ENCODE measurements around the gene URB1.

The URB1 gene

DNA sequence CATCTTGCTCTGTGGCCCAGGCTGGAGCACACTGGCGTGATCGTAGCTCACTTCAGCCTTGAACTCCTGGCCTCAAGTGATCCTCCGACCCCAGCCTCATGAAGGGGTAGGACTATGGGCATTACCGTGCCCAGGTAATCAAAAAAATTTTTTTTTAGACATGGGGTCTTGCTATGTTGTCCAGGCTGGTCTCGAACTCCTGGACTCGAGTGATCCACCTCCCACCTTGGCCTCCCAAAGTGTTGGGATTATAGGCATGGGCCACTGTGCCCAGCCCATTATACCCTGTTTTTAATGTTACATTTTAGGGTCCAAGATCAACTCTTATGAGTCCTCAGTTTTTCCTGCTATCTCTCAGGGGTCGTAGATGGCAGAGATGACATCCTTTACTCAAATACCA, 87.8 kb downstream of the URB1 start:
- no peaks in the 10 kb centered on the region for H3K79me2 ChIP-seq (ENCODE audit: insufficient read depth, low read length)
- H3K27me3 ChIP-seq (ENCODE audit: insufficient read depth, low read length): no peaks in the 10 kb centered on the region
- peaks cover 30% of the 10 kb centered on the region; the same call in 1 of the 2 replicates for H3K36me3 ChIP-seq (ENCODE audit: insufficient read depth, low read length)
- H3K9ac ChIP-seq (ENCODE audit: low read length): no peak overlapping the region
- H3K4me2 ChIP-seq (ENCODE audit: low read length): no peak overlapping the region
- H3K27ac ChIP-seq (ENCODE audit: low read depth, low read length, poor library complexity, severe bottlenecking): no peak overlapping the region
- no peaks in the 10 kb centered on the region for H3K4me1 ChIP-seq (ENCODE audit: insufficient read depth, low read length, severe bottlenecking)
- H3K9me2 ChIP-seq (ENCODE audit: low read depth, low read length): no peaks in the 10 kb centered on the region
- H3K9me3 ChIP-seq (ENCODE audit: low read length): no peaks in the 10 kb centered on the region
- H4K20me1 ChIP-seq (ENCODE audit: insufficient read depth, low read length): no peaks in the 10 kb centered on the region
- TF ChIP-seq, protein P1, sequence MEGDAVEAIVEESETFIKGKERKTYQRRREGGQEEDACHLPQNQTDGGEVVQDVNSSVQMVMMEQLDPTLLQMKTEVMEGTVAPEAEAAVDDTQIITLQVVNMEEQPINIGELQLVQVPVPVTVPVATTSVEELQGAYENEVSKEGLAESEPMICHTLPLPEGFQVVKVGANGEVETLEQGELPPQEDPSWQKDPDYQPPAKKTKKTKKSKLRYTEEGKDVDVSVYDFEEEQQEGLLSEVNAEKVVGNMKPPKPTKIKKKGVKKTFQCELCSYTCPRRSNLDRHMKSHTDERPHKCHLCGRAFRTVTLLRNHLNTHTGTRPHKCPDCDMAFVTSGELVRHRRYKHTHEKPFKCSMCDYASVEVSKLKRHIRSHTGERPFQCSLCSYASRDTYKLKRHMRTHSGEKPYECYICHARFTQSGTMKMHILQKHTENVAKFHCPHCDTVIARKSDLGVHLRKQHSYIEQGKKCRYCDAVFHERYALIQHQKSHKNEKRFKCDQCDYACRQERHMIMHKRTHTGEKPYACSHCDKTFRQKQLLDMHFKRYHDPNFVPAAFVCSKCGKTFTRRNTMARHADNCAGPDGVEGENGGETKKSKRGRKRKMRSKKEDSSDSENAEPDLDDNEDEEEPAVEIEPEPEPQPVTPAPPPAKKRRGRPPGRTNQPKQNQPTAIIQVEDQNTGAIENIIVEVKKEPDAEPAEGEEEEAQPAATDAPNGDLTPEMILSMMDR (IDR thresholded peaks at IDR 0.05; ENCODE audit: low read length): no peak
- TF ChIP-seq EZH2 (IDR thresholded peaks at IDR 0.05; ENCODE audit: borderline replicate concordance, low read length): no peak
- H2AFZ ChIP-seq (ENCODE audit: low read length): no peak overlapping the region
- no peaks in the 10 kb centered on the region for H3F3A ChIP-seq (ENCODE audit: insufficient read depth, low read length)
- no peak overlapping the region for H3K4me3 ChIP-seq (ENCODE audit: low read depth, low read length, poor library complexity, severe bottlenecking)

DNA sequence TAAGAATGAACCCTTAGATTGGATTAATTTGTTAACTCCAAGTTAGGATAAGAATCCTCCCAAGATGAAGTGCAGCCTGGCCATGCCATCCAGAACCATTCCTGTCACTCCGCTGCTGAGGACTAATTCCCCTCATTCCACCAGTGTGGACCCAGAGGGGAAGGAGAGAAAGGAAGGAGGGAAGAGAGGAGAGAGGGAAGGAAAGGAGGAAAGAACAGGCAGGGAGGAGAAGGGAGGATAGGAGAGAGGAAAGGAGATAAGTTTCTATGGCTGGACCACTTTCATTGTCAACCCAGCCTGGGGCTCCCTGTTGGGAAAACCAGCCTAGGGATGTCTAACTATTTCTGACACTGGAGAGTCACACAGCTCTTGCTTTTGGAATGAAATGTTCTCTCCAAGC, 89.4 kb downstream of the URB1 start:
- Histone ChIP-seq H3K4me3 (ENCODE audit: low read depth, low read length, poor library complexity, severe bottlenecking) (no peak overlapping the region), H3K9ac (ENCODE audit: low read length) (no peak overlapping the region), H3K9me2 (ENCODE audit: low read depth, low read length) (no peaks in the 10 kb centered on the region), H3K4me1 (ENCODE audit: insufficient read depth, low read length, severe bottlenecking) (no peaks in the 10 kb centered on the region), H2AFZ (ENCODE audit: low read length) (no peak overlapping the region), H3F3A (ENCODE audit: insufficient read depth, low read length) (no peaks in the 10 kb centered on the region), H3K4me2 (ENCODE audit: low read length) (no peak overlapping the region), H3K9me3 (ENCODE audit: low read length) (no peaks in the 10 kb centered on the region), H3K27me3 (ENCODE audit: insufficient read depth, low read length) (no peaks in the 10 kb centered on the region), H3K36me3 (ENCODE audit: insufficient read depth, low read length) (peaks cover 23% of the 10 kb centered on the region; the same call in 1 of the 2 replicates), H4K20me1 (ENCODE audit: insufficient read depth, low read length) (no peaks in the 10 kb centered on the region), H3K79me2 (ENCODE audit: insufficient read depth, low read length) (no peaks in the 10 kb centered on the region), H3K27ac (ENCODE audit: low read depth, low read length, poor library complexity, severe bottlenecking) (no peak overlapping the region)
- TF ChIP-seq EZH2 (IDR thresholded peaks at IDR 0.05; ENCODE audit: borderline replicate concordance, low read length): no peak
- TF ChIP-seq, protein P1 (IDR thresholded peaks at IDR 0.05; ENCODE audit: low read length): no peak

DNA sequence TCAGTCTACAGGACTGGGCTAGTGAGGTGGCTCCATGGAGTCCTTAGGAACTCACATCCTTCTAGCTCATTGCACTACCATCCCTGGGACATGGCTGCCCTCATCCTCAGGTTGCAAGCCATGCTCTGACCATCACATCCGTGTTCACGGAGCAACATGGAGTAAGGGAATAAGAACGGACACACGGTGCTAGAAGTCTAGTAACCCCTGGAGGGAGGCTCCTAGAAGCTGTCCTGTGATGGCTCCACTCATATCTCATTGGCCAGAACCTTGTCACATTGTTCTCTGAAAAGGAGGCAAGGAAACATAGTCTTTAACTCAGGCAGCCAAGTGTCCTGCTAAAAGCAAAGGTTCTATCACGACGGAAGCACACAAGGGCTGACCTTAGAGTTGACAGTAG, 90.3 kb downstream of the URB1 start:
- H2AFZ ChIP-seq (ENCODE audit: low read length): no peak overlapping the region

More for the DNA sequence above, 90.3 kb downstream of the URB1 start:
- Histone ChIP-seq H3F3A (ENCODE audit: insufficient read depth, low read length) (no peaks in the 10 kb centered on the region), H3K79me2 (ENCODE audit: insufficient read depth, low read length) (no peaks in the 10 kb centered on the region), H3K9me3 (ENCODE audit: low read length) (no peaks in the 10 kb centered on the region), H3K4me3 (ENCODE audit: low read depth, low read length, poor library complexity, severe bottlenecking) (no peak overlapping the region), H3K27ac (ENCODE audit: low read depth, low read length, poor library complexity, severe bottlenecking) (no peak overlapping the region), H3K4me2 (ENCODE audit: low read length) (no peak overlapping the region), H3K36me3 (ENCODE audit: insufficient read depth, low read length) (peaks cover 23% of the 10 kb centered on the region; the same call in 1 of the 2 replicates), H3K27me3 (ENCODE audit: insufficient read depth, low read length) (no peaks in the 10 kb centered on the region), H3K9me2 (ENCODE audit: low read depth, low read length) (no peaks in the 10 kb centered on the region), H3K4me1 (ENCODE audit: insufficient read depth, low read length, severe bottlenecking) (no peaks in the 10 kb centered on the region), H4K20me1 (ENCODE audit: insufficient read depth, low read length) (no peaks in the 10 kb centered on the region), H3K9ac (ENCODE audit: low read length) (no peak overlapping the region)
- TF ChIP-seq EZH2 (IDR thresholded peaks at IDR 0.05; ENCODE audit: borderline replicate concordance, low read length): no peak
- TF ChIP-seq, protein P1 (IDR thresholded peaks at IDR 0.05; ENCODE audit: low read length): no peak
